ENCODE results near the gene SHANK1.

SHANK1 gene

GRCh38 chr19:50716178-50717025 lies 3.2 kb downstream of the SHANK1 start:
- FAIRE-seq: no peak

GRCh38 chr19:50713556-50714236 lies 5.9 kb downstream of the SHANK1 start:
- no peak for FAIRE-seq
- DNase-seq (ENCODE audit: extremely low spot score, insufficient read length, low read depth): no peak

More at GRCh38 chr19:50716178-50717025, 3.2 kb downstream of the SHANK1 start:
- no peak for DNase-seq (ENCODE audit: extremely low spot score, insufficient read length, low read depth)

DNA sequence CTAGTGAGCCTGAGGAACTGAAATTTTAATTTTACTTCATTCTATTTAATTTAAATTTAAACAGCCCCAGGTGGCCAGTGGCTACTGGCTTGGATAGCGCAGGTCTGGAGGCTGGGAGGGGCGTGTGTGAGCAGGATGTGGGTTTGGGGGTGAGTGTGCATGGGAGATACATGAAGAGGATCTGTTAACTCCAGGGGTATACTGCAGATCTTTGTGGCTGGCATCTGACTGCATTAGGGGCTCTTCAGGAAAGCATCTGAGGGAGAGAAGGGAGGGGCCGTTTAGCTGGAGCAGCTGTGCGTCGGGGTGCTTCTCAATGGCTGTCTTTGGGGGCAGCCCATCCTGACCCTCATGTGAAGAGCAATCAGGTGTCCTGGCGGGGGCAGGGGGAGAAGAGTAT lies 6.8 kb downstream of the SHANK1 start:
- FAIRE-seq: no peak
- no peak for DNase-seq (ENCODE audit: extremely low spot score, insufficient read length, low read depth)

- DNase-seq (ENCODE audit: extremely low spot score, insufficient read length, low read depth): no peak
- no peak for FAIRE-seq
Measured at GRCh38 chr19:50711805-50712204, 7.8 kb downstream of the SHANK1 start.

GRCh38 chr19:50711196-50711595 lies 8.4 kb downstream of the SHANK1 start:
- DNase-seq (ENCODE audit: extremely low spot score, insufficient read length, low read depth) (no peak), FAIRE-seq (no peak)

GRCh38 chr19:50710612-50711011 lies 9.0 kb downstream of the SHANK1 start:
- FAIRE-seq (no peak), DNase-seq (ENCODE audit: extremely low spot score, insufficient read length, low read depth) (no peak)

GRCh38 chr19:50710094-50710493 lies 9.5 kb downstream of the SHANK1 start:
- no peak for FAIRE-seq
- no peak for DNase-seq (ENCODE audit: extremely low spot score, insufficient read length, low read depth)

GRCh38 chr19:50708179-50708879 lies 11.3 kb downstream of the SHANK1 start:
- no peak for FAIRE-seq
- DNase-seq (ENCODE audit: extremely low spot score, insufficient read length, low read depth): no peak

- DNase-seq (ENCODE audit: extremely low spot score, insufficient read length, low read depth) (no peak), FAIRE-seq (no peak)
Measured at GRCh38 chr19:50706387-50706786, 13.2 kb downstream of the SHANK1 start.

DNA sequence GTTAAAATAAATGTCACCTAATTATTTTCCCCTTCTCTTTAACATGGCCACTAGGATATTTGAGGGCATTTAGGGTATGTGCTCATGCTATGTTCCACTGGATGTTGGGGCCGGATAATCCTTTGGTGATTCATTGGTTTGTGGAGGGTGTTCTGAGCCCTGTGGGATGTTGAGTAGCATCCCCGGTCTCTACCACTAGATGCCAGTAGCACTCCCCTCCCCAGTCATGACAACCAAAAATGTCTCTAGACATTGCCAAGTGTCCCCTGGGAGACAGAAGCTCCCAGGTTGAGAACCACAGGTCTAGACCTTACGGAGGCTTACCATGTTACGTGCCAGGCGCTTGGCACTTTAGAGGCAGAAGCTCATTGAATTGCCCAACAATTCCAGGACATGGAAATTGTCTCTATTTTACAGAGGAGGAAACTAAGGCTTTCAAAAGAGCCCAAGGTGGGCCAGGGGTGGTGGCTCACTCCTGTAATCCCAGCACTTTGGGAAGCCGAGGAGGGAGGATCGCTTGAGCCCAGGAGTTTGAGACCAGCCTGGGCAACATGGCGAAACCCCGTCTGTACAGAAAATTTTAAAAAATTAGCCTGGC lies 14.1 kb downstream of the SHANK1 start:
- peak; percentile 87 for FAIRE-seq
- peak; percentile 54 for DNase-seq (ENCODE audit: extremely low spot score, insufficient read length, low read depth)

DNA sequence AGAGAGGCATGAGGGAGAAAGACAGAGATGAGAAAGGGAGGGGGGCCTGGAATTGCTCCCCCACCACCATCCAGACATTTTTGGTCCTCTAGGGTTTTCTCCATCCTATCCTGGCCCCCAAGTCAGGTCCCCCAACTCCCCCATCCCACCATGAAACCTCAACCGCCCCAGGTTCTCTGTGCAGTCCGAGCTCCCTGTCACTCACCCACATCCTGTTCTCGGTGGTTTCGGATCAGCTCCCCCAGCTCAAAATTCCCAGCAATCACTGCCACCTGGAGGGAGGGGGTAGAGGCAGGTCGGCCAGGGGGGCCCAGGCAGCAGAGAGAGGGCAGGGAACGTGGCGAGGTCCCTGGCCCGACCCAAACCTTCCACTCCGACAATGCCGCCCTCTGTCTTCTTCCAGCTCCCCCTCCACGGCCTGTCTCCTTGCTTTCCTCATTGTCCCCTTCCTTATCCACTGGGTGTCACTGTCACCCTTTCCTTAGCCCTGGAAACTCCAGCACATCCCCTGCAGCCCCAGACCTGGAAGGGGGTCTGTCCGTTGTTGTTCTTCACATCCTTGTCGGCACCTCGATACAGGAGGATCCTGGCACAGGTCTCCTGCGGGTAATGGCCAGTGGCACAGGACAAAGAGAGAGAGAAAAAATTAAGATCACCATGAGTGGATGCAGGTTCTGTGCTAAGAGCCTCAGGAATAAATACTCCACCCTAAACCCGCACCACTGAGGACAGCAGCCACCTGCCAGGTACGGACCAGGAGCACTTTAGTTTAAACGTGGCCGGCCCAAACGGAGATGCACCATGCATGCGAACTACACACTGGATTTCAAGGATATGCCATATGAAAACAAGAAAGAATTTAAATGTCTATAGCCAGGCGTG lies 15.4 kb downstream of the SHANK1 start:
- DNase-seq (ENCODE audit: extremely low spot score, insufficient read length, low read depth): no peak
- no peak for FAIRE-seq

DNA sequence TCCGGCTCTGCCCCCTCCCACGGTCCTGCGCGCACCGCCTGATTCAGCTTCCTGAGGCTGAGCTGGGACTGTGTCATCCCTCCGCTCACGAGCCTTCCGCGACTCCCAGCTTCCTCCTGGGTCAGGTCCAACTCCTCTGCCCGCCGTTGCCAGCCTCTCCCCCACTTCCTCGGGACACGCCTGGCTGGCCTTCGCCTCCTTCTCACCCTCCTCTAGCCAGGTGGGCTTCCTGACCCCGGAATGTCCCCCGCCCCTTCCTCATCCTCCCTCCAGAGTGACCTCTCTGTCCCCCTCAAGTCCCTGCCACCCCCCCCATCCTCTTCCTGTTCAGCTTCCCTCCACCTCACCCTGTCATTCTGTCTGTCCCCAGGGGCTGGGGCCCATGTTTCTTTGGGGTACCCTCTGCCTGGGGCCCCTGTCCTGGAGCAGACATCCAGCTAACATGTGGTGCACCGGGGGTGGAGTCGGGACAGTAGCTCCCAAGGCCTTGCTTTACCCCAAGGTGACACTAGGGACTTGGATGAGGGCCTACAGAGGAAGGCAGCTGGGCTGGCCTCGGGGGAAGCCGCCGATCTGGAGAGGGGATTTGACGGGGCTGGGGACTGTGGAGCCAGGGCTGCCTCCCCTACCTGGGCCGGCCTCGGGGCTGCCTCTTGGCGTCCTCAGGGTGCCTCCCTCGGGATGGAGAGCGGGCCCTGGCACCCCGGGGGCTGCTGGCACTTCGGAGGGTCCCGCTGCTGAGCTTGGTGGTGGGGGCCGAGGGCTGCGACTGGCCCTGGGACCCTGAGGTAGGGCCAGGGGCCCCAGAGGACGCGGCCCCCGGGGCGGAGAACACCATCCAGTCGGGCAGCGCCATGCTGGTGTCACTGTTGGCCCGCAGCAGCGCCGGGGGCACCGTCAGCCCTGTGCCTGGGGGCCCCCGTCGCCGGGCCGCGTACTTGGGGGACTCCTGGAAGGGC lies 16.5 kb downstream of the SHANK1 start:
- FAIRE-seq (no peak), DNase-seq (ENCODE audit: extremely low spot score, insufficient read length, low read depth) (no peak)

GRCh38 chr19:50702158-50702870 lies 17.3 kb downstream of the SHANK1 start:
- no peak for DNase-seq (ENCODE audit: extremely low spot score, insufficient read length, low read depth)
- FAIRE-seq: no peak

- no peak for DNase-seq (ENCODE audit: extremely low spot score, insufficient read length, low read depth)
- no peak for FAIRE-seq
Measured at GRCh38 chr19:50701367-50701985, 18.1 kb downstream of the SHANK1 start.

GRCh38 chr19:50697414-50698124 lies 22.0 kb downstream of the SHANK1 start:
- DNase-seq (ENCODE audit: extremely low spot score, insufficient read length, low read depth) (no peak), FAIRE-seq (no peak)

DNA sequence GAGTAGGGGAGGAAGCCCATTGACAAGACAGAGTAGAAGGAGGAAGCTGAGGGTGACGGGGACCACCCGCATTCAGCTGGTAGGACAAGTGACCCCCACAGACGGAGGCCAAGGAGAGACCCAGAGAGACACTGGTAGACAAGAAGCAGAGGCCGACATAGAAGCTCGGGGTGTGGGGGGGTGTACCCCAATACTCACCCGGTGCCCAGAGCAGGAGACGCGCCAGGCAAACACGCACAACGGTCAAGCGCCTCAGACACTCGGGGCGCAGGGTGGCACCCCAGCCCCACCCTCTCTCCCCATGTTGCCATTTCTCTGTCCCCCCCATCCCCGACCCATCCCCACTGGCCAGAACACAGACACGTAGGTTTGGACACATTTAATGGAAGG lies 23.5 kb downstream of the SHANK1 start:
- no peak for FAIRE-seq

More for the DNA sequence above, 23.5 kb downstream of the SHANK1 start:
- no peak for DNase-seq (ENCODE audit: extremely low spot score, insufficient read length, low read depth)
